Nephron (organoid): Measurements from ENCODE around the gene KRT3.

Experiments
- H3K27ac Mint-ChIP-seq, 3 experiments: 2 replicates each; pipeline ENCODE4 v1.8.0; 2020; ENCODE audit warnings: mixed read lengths in 3 of 3, mild to moderate bottlenecking in 2 of 3, moderate library complexity in 1 of 3
- H3K27me3 Mint-ChIP-seq: 2 replicates; pipeline ENCODE4 v1.8.0; 2021; ENCODE audit warnings: low read depth, mild to moderate bottlenecking, moderate library complexity, mixed read lengths
- H3K36me3 Mint-ChIP-seq: 2 replicates; pipeline ENCODE4 v1.8.0; 2020; ENCODE audit warnings: low read depth, mixed read lengths
- H3K4me1 Mint-ChIP-seq: 2 replicates; pipeline ENCODE4 v1.8.0; 2020; ENCODE audit warnings: mixed read lengths
- H3K4me3 Mint-ChIP-seq, 3 experiments: 2 replicates each; pipeline ENCODE4 v1.8.0; 2020; ENCODE audit warnings: mild to moderate bottlenecking in 3 of 3, mixed read lengths in 3 of 3, moderate library complexity in 2 of 3
- H3K9me3 Mint-ChIP-seq: 2 replicates; pipeline ENCODE4 v1.8.0; 2020; ENCODE audit warnings: mixed read lengths
- TF ChIP-seq, protein P1 (sequence below), 3 experiments: fragments of 200-600 bp; sonication (generic); IDR thresholded peaks; one replicate each; pipeline ENCODE4 v1.5.0; 2021; ENCODE audit warnings: antibody characterized with exemption in 3 of 3; ENCODE audit not compliant: unreplicated experiment in 3 of 3

KRT3 gene

DNA sequence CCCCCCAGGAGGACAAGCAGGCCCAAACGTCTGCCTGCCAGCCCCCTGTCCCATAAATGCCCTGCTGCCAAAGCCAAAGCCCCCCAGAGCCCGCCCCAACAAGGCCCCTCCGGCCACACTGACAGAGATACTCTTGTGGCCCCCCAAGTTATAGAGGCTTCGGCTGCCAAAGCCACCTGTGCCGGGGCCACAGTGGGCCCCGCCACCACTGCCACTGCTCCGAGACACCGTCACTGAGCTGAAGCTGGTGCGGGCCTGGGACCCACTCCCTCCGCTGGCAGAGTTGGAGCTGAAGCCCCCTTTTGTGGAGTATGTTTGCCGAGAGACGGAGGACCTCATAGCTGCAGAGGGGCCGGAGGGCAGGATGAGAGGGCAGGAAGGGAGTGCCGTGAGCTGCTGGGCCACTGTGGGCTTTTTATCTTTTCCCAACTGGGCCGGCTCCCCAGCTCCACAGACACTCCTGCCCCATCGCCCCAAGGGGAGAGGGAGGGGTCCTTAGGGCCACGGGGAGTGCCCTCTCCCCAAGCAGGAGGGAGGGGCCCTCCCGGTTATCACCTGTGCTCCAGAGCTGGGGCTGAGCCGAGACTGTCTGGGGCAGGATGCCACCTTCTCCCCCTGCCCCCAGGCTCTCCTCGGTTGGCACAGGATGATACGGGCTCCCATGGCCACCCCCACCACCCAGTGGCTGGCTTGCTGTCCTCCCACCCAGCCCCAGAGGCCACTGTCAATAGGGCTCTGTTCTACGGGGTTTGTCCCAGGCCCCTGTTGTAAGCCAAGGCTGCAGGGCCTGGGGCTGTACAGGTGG is 38.2 kb upstream of the KRT3 start, which contains the start of gene KRT79:
KRT79 (minus strand) TSS at position 390 of the 805 bp plus-strand sequence; CDS start at position 339, 51 bp downstream.
- Mint-ChIP-seq H3K4me1 (no peaks in the 10 kb centered on the region), H3K9me3 (no peaks in the 10 kb centered on the region), H3K27ac (no peak within 1 kb of the TSS), H3K36me3 (no peaks in the 10 kb centered on the region), H3K27me3 (peaks cover 23% of the 10 kb centered on the region), H3K4me3 (no peak within 1 kb of the TSS)
- TF ChIP-seq, protein P1, sequence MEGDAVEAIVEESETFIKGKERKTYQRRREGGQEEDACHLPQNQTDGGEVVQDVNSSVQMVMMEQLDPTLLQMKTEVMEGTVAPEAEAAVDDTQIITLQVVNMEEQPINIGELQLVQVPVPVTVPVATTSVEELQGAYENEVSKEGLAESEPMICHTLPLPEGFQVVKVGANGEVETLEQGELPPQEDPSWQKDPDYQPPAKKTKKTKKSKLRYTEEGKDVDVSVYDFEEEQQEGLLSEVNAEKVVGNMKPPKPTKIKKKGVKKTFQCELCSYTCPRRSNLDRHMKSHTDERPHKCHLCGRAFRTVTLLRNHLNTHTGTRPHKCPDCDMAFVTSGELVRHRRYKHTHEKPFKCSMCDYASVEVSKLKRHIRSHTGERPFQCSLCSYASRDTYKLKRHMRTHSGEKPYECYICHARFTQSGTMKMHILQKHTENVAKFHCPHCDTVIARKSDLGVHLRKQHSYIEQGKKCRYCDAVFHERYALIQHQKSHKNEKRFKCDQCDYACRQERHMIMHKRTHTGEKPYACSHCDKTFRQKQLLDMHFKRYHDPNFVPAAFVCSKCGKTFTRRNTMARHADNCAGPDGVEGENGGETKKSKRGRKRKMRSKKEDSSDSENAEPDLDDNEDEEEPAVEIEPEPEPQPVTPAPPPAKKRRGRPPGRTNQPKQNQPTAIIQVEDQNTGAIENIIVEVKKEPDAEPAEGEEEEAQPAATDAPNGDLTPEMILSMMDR (IDR thresholded peaks at IDR 0.05; ENCODE audit: unreplicated experiment in 3 of 3): no peak

DNA sequence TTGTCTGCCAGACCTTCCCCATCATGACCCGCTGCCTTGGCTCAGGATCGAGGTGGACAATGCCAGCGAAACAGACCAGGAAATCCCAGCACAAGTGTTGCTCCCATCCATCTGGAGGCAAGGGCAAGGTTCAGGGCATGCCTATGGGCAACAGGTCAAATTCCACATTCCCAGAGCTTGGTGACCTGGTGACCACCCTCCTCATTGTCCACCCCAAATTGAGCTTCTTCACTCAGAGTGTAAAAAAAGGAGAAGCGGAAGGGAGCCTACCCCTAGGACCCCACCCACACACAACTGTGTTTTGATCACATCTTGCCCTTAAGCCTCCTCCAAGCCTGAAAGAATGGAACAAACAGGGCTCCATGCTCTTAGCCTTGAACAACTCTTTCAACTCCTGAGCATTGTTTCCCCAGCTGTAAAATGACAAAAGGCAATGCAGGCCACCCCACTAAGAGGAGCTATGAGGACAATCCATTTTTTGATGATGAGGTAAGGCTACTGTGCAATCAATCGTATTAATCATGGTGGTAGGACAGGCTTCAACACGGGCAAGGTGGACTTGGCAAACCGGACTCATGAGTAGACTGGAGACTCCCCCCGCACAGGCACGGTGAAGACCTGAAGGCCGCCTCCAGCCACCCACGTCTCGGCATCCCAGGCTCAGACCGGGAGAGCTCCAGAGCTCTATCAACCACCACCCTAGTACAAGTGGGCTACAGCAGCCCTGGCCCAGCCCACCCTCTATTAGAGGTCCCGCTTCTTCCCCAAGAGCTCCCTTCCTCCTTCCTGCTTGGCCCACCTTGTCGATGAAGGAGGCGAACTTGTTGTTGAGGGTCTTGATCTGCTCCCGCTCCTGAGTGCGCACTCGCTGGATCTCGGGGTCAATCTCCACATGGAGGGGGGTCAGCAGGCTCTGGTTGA is 37.3 kb upstream of the KRT3 start:
- Mint-ChIP-seq H3K27me3 (peaks cover 17% of the 10 kb centered on the region), H3K4me3 (no peak overlapping the region), H3K27ac (no peak overlapping the region), H3K36me3 (no peaks in the 10 kb centered on the region), H3K9me3 (no peaks in the 10 kb centered on the region), H3K4me1 (no peaks in the 10 kb centered on the region)
- TF ChIP-seq, protein P1 (IDR thresholded peaks at IDR 0.05; ENCODE audit: unreplicated experiment in 3 of 3): no peak

DNA sequence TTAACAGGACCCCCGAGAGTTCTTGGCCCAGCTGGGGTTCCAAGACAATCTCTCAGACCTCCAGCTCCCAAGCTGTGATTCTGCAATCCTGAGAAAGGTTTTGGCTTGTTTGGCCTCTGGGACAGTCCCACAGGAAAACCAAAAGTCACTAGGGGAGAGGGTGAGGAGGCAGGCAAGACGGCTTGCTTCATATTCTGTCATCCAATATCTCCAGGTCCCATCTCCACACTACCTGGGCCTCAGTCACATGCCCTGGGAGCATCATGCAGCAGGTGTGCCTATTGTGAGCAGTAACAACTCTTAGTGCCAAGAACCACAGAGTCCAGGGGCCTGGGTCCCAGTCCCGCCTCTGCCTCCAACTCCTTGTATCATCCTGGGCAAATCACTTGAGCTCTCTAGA is 36.5 kb upstream of the KRT3 start:
- H3K36me3 Mint-ChIP-seq: no peaks in the 10 kb centered on the region
- H3K4me3 Mint-ChIP-seq: no peak overlapping the region
- peaks cover 12% of the 10 kb centered on the region for H3K27me3 Mint-ChIP-seq
- TF ChIP-seq, protein P1 (IDR thresholded peaks at IDR 0.05; ENCODE audit: unreplicated experiment in 3 of 3): no peak
- no peaks in the 10 kb centered on the region for H3K9me3 Mint-ChIP-seq
- H3K4me1 Mint-ChIP-seq: no peaks in the 10 kb centered on the region
- H3K27ac Mint-ChIP-seq: no peak overlapping the region

DNA sequence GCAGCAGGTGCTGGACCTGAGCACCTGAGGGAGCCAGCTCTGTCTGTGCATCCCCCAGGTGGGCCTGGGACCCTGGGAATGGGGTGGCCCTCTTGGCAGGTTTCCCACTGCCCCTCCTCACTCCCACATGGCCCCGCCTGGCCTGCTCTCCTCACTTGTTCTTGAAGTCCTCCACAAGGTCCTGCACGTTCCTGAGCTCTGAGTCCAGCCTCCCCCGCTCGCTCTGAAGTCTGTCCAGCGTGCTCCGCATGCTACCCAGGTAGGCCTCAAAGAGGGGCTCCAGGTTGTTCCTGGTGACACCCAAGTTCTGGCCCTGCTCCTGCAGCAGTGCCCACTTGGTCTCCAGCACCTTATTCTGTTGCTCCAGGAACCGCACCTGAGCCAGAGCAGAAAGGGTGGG is 35.3 kb upstream of the KRT3 start:
- no peaks in the 10 kb centered on the region for H3K4me1 Mint-ChIP-seq
- peaks cover 5% of the 10 kb centered on the region for H3K27me3 Mint-ChIP-seq
- no peak overlapping the region for H3K4me3 Mint-ChIP-seq
- H3K27ac Mint-ChIP-seq: no peak overlapping the region
- TF ChIP-seq, protein P1 (IDR thresholded peaks at IDR 0.05; ENCODE audit: unreplicated experiment in 3 of 3): no peak
- no peaks in the 10 kb centered on the region for H3K36me3 Mint-ChIP-seq
- H3K9me3 Mint-ChIP-seq: no peaks in the 10 kb centered on the region

DNA sequence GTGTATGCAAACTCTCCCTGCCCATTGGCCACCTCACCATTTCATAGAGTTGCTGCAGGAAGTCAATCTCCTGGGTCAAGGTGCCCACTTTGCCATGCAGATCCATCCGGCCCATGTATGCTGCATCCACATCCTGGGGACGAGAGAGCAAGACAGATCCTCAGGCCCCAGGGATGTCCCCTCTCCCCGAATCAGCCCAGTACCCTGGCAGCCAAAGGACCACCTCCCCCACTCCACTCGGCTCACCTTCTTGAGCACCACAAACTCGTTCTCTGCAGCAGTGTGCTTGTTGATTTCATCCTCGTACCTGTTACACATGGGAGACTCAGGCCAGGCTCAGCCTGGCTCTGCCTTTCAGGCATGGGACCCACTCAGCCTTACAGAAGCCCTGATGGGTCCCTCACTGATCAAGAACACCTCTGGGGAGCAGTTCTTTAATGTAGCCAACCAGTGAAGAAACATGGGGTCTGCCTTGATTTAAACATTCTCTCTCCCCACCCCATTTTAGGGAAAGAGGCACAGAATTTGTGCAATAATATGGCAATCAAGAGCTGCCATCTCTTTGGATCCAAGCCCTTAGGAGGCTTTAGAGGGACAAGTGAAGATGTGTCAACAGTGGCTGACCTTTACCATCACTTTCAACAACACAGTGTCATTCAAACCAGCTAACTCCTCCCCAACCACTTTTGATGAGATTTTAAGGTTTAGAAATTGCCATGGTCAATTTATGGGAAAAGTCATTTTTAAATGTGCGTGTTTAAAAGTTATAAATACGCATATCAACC is 34.3 kb upstream of the KRT3 start:
- no peak overlapping the region for H3K4me3 Mint-ChIP-seq
- peaks cover 4% of the 10 kb centered on the region for H3K27me3 Mint-ChIP-seq
- TF ChIP-seq, protein P1 (IDR thresholded peaks at IDR 0.05; ENCODE audit: unreplicated experiment in 3 of 3): no peak
- H3K9me3 Mint-ChIP-seq: no peaks in the 10 kb centered on the region
- no peaks in the 10 kb centered on the region for H3K36me3 Mint-ChIP-seq
- no peaks in the 10 kb centered on the region for H3K4me1 Mint-ChIP-seq
- H3K27ac Mint-ChIP-seq: no peak overlapping the region
